ENCODE data around the gene TPRN. TPM values are rescaled to one million over a fixed set of nuclear protein-coding genes. Genes with fewer than 3 reads are reported as not detected.

Gene TPRN
- total RNA-seq, 1 experiment from 2014 or later, result 20.3 TPM

GRCh38 chr9:137181680-137182079 lies 18.9 kb downstream of the TPRN start:
- BruUV-seq (replicated peaks), result no TSS peak
- Mint-ChIP-seq H3K4me1 (ENCODE audit: low read depth, unreplicated experiment) (peaks cover 1% of the 10 kb centered on the region), H3K27me3 (ENCODE audit: unreplicated experiment) (no peaks in the 10 kb centered on the region), H3K36me3 (ENCODE audit: insufficient read depth, unreplicated experiment) (peaks cover 19% of the 10 kb centered on the region), H3K27ac (ENCODE audit: unreplicated experiment) (no peak overlapping the region), H3K4me3 (ENCODE audit: low read depth, unreplicated experiment) (no peak overlapping the region), H3K9me3 (ENCODE audit: low read depth, unreplicated experiment) (no peaks in the 10 kb centered on the region)
- no peak for TF ChIP-seq CTCF (IDR thresholded peaks at IDR 0.05; ENCODE audit: unreplicated experiment)
- intact Hi-C loops (cut with micrococcal nuclease; ENCODE audit: unreplicated experiment), result no loop called here
- no peak for DNase-seq
- CTCF ChIA-PET, result no interaction called here

DNA sequence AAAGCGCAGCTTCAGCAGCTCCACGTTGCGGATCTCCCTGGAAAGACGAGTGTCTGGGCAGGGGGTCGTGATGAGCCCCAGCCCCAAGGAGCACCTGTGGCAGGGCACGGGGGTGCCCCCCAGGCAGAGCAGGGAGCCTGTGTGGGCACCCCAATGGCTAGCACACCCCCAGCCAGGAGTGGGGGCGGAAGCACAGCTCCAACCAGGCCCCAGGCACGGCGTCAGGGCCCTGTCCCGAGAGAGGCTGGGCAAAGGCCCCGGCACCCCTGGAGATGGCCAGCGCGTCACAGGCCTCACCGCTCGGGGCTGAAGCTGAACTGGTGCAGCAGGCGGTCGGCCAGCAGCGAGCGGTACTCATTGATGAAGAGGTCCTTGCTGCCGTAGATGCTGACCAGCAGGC lies 20.1 kb downstream of the TPRN start:
- no peaks in the 10 kb centered on the region for H3K27me3 Mint-ChIP-seq (ENCODE audit: unreplicated experiment)
- no peak for TF ChIP-seq CTCF (IDR thresholded peaks at IDR 0.05; ENCODE audit: unreplicated experiment)
- H3K4me3 Mint-ChIP-seq (ENCODE audit: low read depth, unreplicated experiment), result no peak overlapping the region
- intact Hi-C loops (cut with micrococcal nuclease; ENCODE audit: unreplicated experiment), result no loop called here
- DNase-seq, result no peak
- CTCF ChIA-PET, result no interaction called here
- BruUV-seq (replicated peaks), result no TSS peak
- no peaks in the 10 kb centered on the region for H3K9me3 Mint-ChIP-seq (ENCODE audit: low read depth, unreplicated experiment)
- peaks cover 19% of the 10 kb centered on the region for H3K36me3 Mint-ChIP-seq (ENCODE audit: insufficient read depth, unreplicated experiment)
- H3K27ac Mint-ChIP-seq (ENCODE audit: unreplicated experiment), result no peak overlapping the region
- H3K4me1 Mint-ChIP-seq (ENCODE audit: low read depth, unreplicated experiment), result peaks cover 9% of the 10 kb centered on the region

GRCh38 chr9:137179761-137180160 lies 20.8 kb downstream of the TPRN start:
- CTCF ChIA-PET, result no interaction called here
- Mint-ChIP-seq H3K4me3 (ENCODE audit: low read depth, unreplicated experiment) (no peak overlapping the region), H3K27ac (ENCODE audit: unreplicated experiment) (no peak overlapping the region), H3K27me3 (ENCODE audit: unreplicated experiment) (no peaks in the 10 kb centered on the region), H3K4me1 (ENCODE audit: low read depth, unreplicated experiment) (peaks cover 9% of the 10 kb centered on the region), H3K36me3 (ENCODE audit: insufficient read depth, unreplicated experiment) (peaks cover 19% of the 10 kb centered on the region), H3K9me3 (ENCODE audit: low read depth, unreplicated experiment) (no peaks in the 10 kb centered on the region)
- DNase-seq, result no peak
- no peak for TF ChIP-seq CTCF (IDR thresholded peaks at IDR 0.05; ENCODE audit: unreplicated experiment)
- intact Hi-C loops (cut with micrococcal nuclease; ENCODE audit: unreplicated experiment), result loop anchor here (5.0 kb wide), 1 partner anchor 48 kb away; the partner anchor contains the start of genes CYSRT1 and RNF224
- no TSS peak for BruUV-seq (replicated peaks)

GRCh38 chr9:137178939-137179630 lies 21.5 kb downstream of the TPRN start:
- no TSS peak for BruUV-seq (replicated peaks)
- Mint-ChIP-seq H3K36me3 (ENCODE audit: insufficient read depth, unreplicated experiment) (peaks cover 14% of the 10 kb centered on the region), H3K27me3 (ENCODE audit: unreplicated experiment) (no peaks in the 10 kb centered on the region), H3K27ac (ENCODE audit: unreplicated experiment) (no peak overlapping the region), H3K4me1 (ENCODE audit: low read depth, unreplicated experiment) (peaks cover 9% of the 10 kb centered on the region), H3K9me3 (ENCODE audit: low read depth, unreplicated experiment) (no peaks in the 10 kb centered on the region), H3K4me3 (ENCODE audit: low read depth, unreplicated experiment) (no peak overlapping the region)
- CTCF ChIA-PET, result no interaction called here
- no peak for TF ChIP-seq CTCF (IDR thresholded peaks at IDR 0.05; ENCODE audit: unreplicated experiment)
- no peak for DNase-seq
- intact Hi-C loops (cut with micrococcal nuclease; ENCODE audit: unreplicated experiment), result loop anchor here (5.0 kb wide), 1 partner anchor 48 kb away; the partner anchor contains the start of genes CYSRT1 and RNF224
